PC-9 (cell line): ENCODE data around the gene MYBBP1A. TPM values are rescaled to one million over a fixed set of nuclear protein-coding genes. Genes with fewer than 3 reads are reported as not detected.
"Not testable (repeated sequence)": the region's sequence is repeated elsewhere in the genome, so short reads cannot be mapped to it uniquely, and the experiment has no call there.

Experiments used
- BruUV-seq: library from RNA; stranded (reverse); fragments of 400-500 nt; replicated peaks from 2 replicates; lab custom pipeline; 2021; lab: Mats Ljungman, UMichigan
- CTCF ChIA-PET: fragments of 300-600 bp; sonication (Branson Sonifier 250); formaldehyde crosslinking; loops from one replicate; lab custom pipeline; 2022; ENCODE audit warnings: antibody characterized with exemption; lab: Charles Lee
- POLR2A ChIA-PET: fragments of 300-600 bp; sonication (Branson Sonifier 250); formaldehyde crosslinking; loops from one replicate; lab custom pipeline; 2022; ENCODE audit warnings: antibody characterized with exemption; ENCODE audit not compliant: unreplicated experiment; lab: Charles Lee
- DNase-seq, 2 experiments: peaks; one replicate each; pipeline versions ENCODE4 v3.0.0 to v3.0.0-alpha.2; 2015 to 2022; ENCODE audit warnings: mixed read lengths in 1 of 2
- H2AFZ ChIP-seq: fragments of 200-600 bp; sonication (generic); 2 replicates; pipeline ENCODE4 v1.8.1; 2017; ENCODE audit warnings: antibody characterized with exemption
- H3F3A ChIP-seq: fragments of 200-600 bp; sonication (generic); 2 replicates; pipeline ENCODE4 v1.8.1; 2017; ENCODE audit warnings: antibody characterized with exemption, mild to moderate bottlenecking, low read depth; ENCODE audit not compliant: insufficient read depth
- H3K27ac ChIP-seq: fragments of 200-600 bp; sonication (generic); 2 replicates; pipeline ENCODE4 v1.6.1; 2016; ENCODE audit warnings: mixed run types
- H3K27me3 ChIP-seq: fragments of 200-600 bp; sonication (generic); 2 replicates; pipeline ENCODE4 v1.6.1; 2016; ENCODE audit warnings: low read depth, mixed run types; ENCODE audit not compliant: insufficient read depth
- H3K36me3 ChIP-seq: fragments of 200-600 bp; sonication (generic); 2 replicates; pipeline ENCODE4 v1.6.1; 2016; ENCODE audit warnings: low read depth, mixed run types
- H3K4me1 ChIP-seq: fragments of 200-600 bp; sonication (generic); replicated peaks from 2 replicates; pipeline ENCODE4 v1.6.1; 2016; ENCODE audit warnings: mixed run types; ENCODE audit not compliant: insufficient read depth
- H3K4me2 ChIP-seq: fragments of 200-600 bp; sonication (generic); 2 replicates; pipeline ENCODE4 v1.6.1; 2017; ENCODE audit warnings: mixed run types
- H3K4me3 ChIP-seq: fragments of 200-600 bp; sonication (generic); 2 replicates; pipeline ENCODE4 v1.6.1; 2016; ENCODE audit warnings: mixed run types
- H3K79me2 ChIP-seq: fragments of 200-600 bp; sonication (generic); 2 replicates; pipeline ENCODE4 v1.6.1; 2017; ENCODE audit warnings: low read depth, mixed run types
- H3K9me2 ChIP-seq: fragments of 200-600 bp; sonication (generic); 2 replicates; pipeline ENCODE4 v1.8.1; 2017; ENCODE audit warnings: mild to moderate bottlenecking; ENCODE audit not compliant: insufficient read depth
- H3K9me3 ChIP-seq: fragments of 200-600 bp; sonication (generic); 2 replicates; pipeline ENCODE4 v1.8.1; 2016; ENCODE audit warnings: low read depth; ENCODE audit not compliant: insufficient read depth
- H4K20me1 ChIP-seq: fragments of 200-600 bp; sonication (generic); 2 replicates; pipeline ENCODE4 v1.8.1; 2017; ENCODE audit not compliant: insufficient read depth
- CTCF ChIP-seq: fragments of 200-600 bp; sonication (generic); conservative IDR thresholded peaks from 2 replicates; pipeline ENCODE4 v1.6.1; 2017; ENCODE audit warnings: mixed run types, antibody characterized with exemption, mild to moderate bottlenecking, moderate library complexity
- EZH2 ChIP-seq: fragments of 200-600 bp; sonication (generic); IDR thresholded peaks from 2 replicates; pipeline ENCODE4 v1.8.0; 2017; ENCODE audit warnings: antibody characterized with exemption, low read depth
- intact Hi-C: fragments of 100-400 bp; cut with micrococcal nuclease; formaldehyde crosslinking; loops from one replicate; pipeline ENCODE4 v1.10.0; 2022; ENCODE audit not compliant: unreplicated experiment
- total RNA-seq: library from RNA; stranded (reverse); gene quantifications from 2 replicates; pipeline ENCODE4 v1.2.3, GENCODE V29; 2021

The MYBBP1A gene
- total RNA-seq, 1 experiment from 2014 or later, result 89.1 TPM

DNA sequence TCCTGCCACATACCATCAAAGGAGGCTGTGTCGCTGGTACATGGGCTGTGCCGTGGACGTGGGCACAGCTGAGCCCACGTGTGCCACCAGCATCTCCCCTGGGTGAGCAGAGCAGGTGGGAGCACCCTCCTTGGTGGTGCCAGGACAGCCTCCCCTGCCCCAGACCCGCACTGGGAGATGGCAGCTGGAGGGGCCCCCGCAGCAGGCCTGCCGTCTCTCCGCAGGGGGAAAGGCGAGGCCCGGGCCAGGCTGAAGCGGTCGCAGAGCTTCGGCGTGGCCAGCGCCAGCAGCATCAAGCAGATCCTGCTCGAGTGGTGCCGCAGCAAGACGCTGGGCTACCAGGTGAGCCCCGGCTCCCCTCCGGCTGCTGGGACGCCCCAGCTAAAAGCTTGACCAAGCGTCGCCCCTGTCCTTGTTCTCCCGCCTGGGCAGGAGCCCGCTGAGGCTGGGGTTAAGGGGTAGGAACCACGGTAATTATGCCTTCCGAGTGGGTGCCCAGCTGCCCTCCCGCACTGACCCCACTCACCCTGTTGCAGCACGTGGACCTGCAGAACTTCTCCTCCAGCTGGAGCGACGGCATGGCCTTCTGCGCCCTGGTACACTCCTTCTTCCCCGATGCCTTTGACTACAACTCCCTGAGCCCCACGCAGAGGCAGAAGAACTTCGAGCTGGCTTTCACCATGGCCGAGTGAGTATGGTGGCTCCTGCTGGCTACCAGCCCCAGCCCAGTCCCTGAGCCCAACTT is 41.6 kb upstream of the MYBBP1A start:
- H3K79me2 ChIP-seq, result no peaks in the 10 kb centered on the region
- peaks cover 16% of the 10 kb centered on the region for H3K4me1 ChIP-seq
- BruUV-seq, result no TSS peak
- TF ChIP-seq EZH2, result no peak
- TF ChIP-seq CTCF, result no peak
- H3K4me3 ChIP-seq, result no peak overlapping the region
- no peaks in the 10 kb centered on the region for H4K20me1 ChIP-seq
- intact Hi-C loops, result no loop called here
- no peaks in the 10 kb centered on the region for H3K36me3 ChIP-seq
- no peaks in the 10 kb centered on the region for H3K9me2 ChIP-seq
- ChIA-PET CTCF (no interaction called here), POLR2A (no interaction called here)
- no peak overlapping the region for H3K27ac ChIP-seq
- H3F3A ChIP-seq, result peaks cover 13% of the 10 kb centered on the region; the same call in 1 of the 2 replicates
- H3K9me3 ChIP-seq, result no peaks in the 10 kb centered on the region
- DNase-seq, result no peak
- H3K4me2 ChIP-seq, result no peak overlapping the region
- H2AFZ ChIP-seq, result no peak overlapping the region
- H3K27me3 ChIP-seq, result peaks cover 42% of the 10 kb centered on the region

DNA sequence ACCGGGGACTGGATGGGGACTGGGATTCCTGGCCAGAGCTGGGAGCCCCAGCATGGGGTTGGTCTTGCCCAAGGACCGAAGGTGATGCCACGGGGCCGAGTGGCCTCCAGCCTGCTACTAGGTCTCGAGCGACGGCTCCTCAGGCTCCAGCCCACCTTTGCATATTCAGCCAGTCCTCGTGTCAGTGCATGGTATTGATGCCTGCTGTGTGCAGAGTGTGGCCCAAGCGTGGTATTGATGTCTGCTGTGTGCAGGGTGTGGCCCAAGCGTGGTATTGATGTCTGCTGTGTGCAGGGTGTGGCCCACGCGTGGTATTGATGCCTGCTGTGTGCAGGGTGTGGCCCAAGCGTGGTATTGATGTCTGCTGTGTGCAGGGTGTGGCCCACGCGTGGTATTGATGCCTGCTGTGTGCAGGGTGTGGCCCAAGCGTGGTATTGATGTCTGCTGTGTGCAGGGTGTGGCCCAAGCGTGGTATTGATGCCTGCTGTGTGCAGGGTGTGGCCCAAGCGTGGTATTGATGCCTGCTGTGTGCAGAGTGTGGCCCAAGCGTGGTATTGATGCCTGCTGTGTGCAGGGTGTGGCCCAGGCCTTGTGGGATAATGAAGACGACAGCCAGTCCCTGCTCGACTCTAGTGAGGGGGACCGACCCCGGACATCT is 40.6 kb upstream of the MYBBP1A start:
- H4K20me1 ChIP-seq, H3K79me2 ChIP-seq, H3K4me2 ChIP-seq, DNase-seq, BruUV-seq, POLR2A ChIA-PET, CTCF ChIA-PET, H3K9me2 ChIP-seq, H2AFZ ChIP-seq, intact Hi-C loops, H3K4me3 ChIP-seq, H3K27ac ChIP-seq, H3K9me3 ChIP-seq, H3K36me3 ChIP-seq: not testable (repeated sequence)
- peaks cover 16% of the 10 kb centered on the region for H3K4me1 ChIP-seq
- H3K27me3 ChIP-seq, result peaks cover 52% of the 10 kb centered on the region
- peaks cover 13% of the 10 kb centered on the region; the same call in 1 of the 2 replicates for H3F3A ChIP-seq

GRCh38 chr17:4594931-4595684 is 39.9 kb upstream of the MYBBP1A start:
- Histone ChIP-seq H3K36me3 (no peaks in the 10 kb centered on the region), H3K27me3 (peaks cover 59% of the 10 kb centered on the region), H3K9me3 (no peaks in the 10 kb centered on the region), H3K9me2 (no peaks in the 10 kb centered on the region), H3K4me1 (peaks cover 10% of the 10 kb centered on the region), H2AFZ (no peak overlapping the region), H3K27ac (no peak overlapping the region), H3K4me2 (no peak overlapping the region), H3K4me3 (no peak overlapping the region), H4K20me1 (no peaks in the 10 kb centered on the region), H3K79me2 (no peaks in the 10 kb centered on the region), H3F3A (peaks cover 9% of the 10 kb centered on the region; the same call in 1 of the 2 replicates)
- intact Hi-C loops, result no loop called here
- no TSS peak for BruUV-seq
- DNase-seq, result no peak
- TF ChIP-seq CTCF (no peak), EZH2 (no peak)
- ChIA-PET CTCF (no interaction called here), POLR2A (no interaction called here)
